Measurements from ENCODE around the gene TLL1. TPM values are rescaled to one million over a fixed set of nuclear protein-coding genes. Genes with fewer than 3 reads are reported as not detected.

TLL1 gene
- total and polyA plus RNA-seq, 2 of the 13 experiments (the other 11 are each of a cell fraction or from before 2014, with no cell fraction given) = not detected

GRCh38 chr4:165986956-165987698 lies 114.1 kb downstream of the TLL1 start (continued):
- no peak for TF ChIP-seq FOXP1 (IDR thresholded peaks at IDR 0.05)
- no peak for TF ChIP-seq FOXP1 (CRISPR knock-in tag; IDR thresholded peaks at IDR 0.05)
- TF ChIP-seq ZNF333 (CRISPR knock-in tag; IDR thresholded peaks at IDR 0.05; ENCODE audit: borderline replicate concordance) = no peak
- no peak for TF ChIP-seq ZFP36L1 (CRISPR knock-in tag; IDR thresholded peaks at IDR 0.05)
- no peak for TF ChIP-seq HNRNPLL (IDR thresholded peaks at IDR 0.05; ENCODE audit: low read depth, low read length, poor library complexity, severe bottlenecking)
- TF ChIP-seq GRHL1 (CRISPR knock-in tag; conservative IDR thresholded peaks at IDR 0.05) = no peak
- TF ChIP-seq ZNF652 (CRISPR knock-in tag; IDR thresholded peaks at IDR 0.05; ENCODE audit: borderline replicate concordance, low read depth) = no peak

- in situ Hi-C loops (cut with HindIII; ENCODE audit: extremely low pct_ligation_motif_present, low pct_unique_long_range_greater_than_20kb) = no loop called here
- Histone ChIP-seq H3K4me3 (replicated peaks in 1 of 3; ENCODE audit: insufficient read depth in 1 of 3, low read depth in 2 of 3, low read length in 3 of 3) (no peak overlapping the region), H3K36me3 (replicated peaks in 1 of 2; ENCODE audit: control insufficient read depth in 1 of 2, insufficient read depth in 2 of 2, low read length in 2 of 2) (no peaks in the 10 kb centered on the region), H3K27me3 (ENCODE audit: control insufficient read depth in 1 of 2, insufficient read depth in 2 of 2, low read length in 2 of 2) (no peaks in the 10 kb centered on the region), H3K4me2 (ENCODE audit: low read depth, low read length) (no peak overlapping the region), H2AFZ (ENCODE audit: low read length) (no peak overlapping the region), H3K27ac (ENCODE audit: extremely low read length, insufficient read depth, low read length) (no peak overlapping the region), H3K9me3 (ENCODE audit: low read length) (no peaks in the 10 kb centered on the region), H3K4me1 (ENCODE audit: insufficient read depth, low read length) (no peaks in the 10 kb centered on the region), H4K20me1 (ENCODE audit: insufficient read depth, low read length) (no peaks in the 10 kb centered on the region), H3K79me2 (ENCODE audit: insufficient read depth, low read length) (no peaks in the 10 kb centered on the region), H3K9ac (ENCODE audit: insufficient read depth, low read depth, low read length) (no peak overlapping the region)
- FAIRE-seq (no peak), DNase-seq (ENCODE audit: low spot score) (no peak), ATAC-seq (no peak)
- intact Hi-C loops (cut with micrococcal nuclease; ENCODE audit: unreplicated experiment) = no loop called here
- CTCF ChIA-PET (ENCODE audit: low intra/inter-chr PET ratio, low total read pairs) = no interaction called here
- BruUV-seq (replicated peaks) = no TSS peak
- under 1% methylated on average over 4 of the region's 4 CpGs for WGBS (ENCODE audit: low lambda C conversion rate)
- POLR2A ChIA-PET = no interaction called here
- TF ChIP-seq SALL2 (CRISPR knock-in tag; IDR thresholded peaks at IDR 0.05) = no peak
- TF ChIP-seq ZXDC (CRISPR knock-in tag; IDR thresholded peaks at IDR 0.05) = no peak
- no peak for TF ChIP-seq ATF4 (CRISPR knock-in tag; IDR thresholded peaks at IDR 0.05)
- TF ChIP-seq GTF3A (CRISPR knock-in tag; conservative IDR thresholded peaks at IDR 0.05) = no peak
- no peak for TF ChIP-seq ZNF281 (CRISPR knock-in tag; IDR thresholded peaks at IDR 0.05; ENCODE audit: borderline replicate concordance)
Observed at GRCh38 chr4:165991325-165992180, 118.5 kb downstream of the TLL1 start.

Measured in HepG2 (cell line).